ENCODE measurements around the gene SLC9A6. TPM values are rescaled to one million over a fixed set of nuclear protein-coding genes. Genes with fewer than 3 reads are reported as not detected.

Gene SLC9A6
- total RNA-seq, 2 donors from 2014 or later: 16.3 to 25.8 TPM

GRCh38 chrX:136019226-136019625 is 34.0 kb downstream of the SLC9A6 start:
- H3K27ac ChIP-seq: no peak overlapping the region
- H3K36me3 ChIP-seq: no peaks in the 10 kb centered on the region
- H3K4me1 ChIP-seq: no peaks in the 10 kb centered on the region
- H3K9me3 ChIP-seq: no peaks in the 10 kb centered on the region
- no peaks in the 10 kb centered on the region for H3K27me3 ChIP-seq
- DNase-seq (ENCODE audit: low spot score): no peak
- TF ChIP-seq CTCF (IDR thresholded peaks at IDR 0.05): no peak
- H3K4me3 ChIP-seq: no peak overlapping the region

- H3K4me3 ChIP-seq: no peak overlapping the region
- no peaks in the 10 kb centered on the region for H3K36me3 ChIP-seq
- no peaks in the 10 kb centered on the region for H3K4me1 ChIP-seq
- no peaks in the 10 kb centered on the region for H3K9me3 ChIP-seq
- H3K27ac ChIP-seq: no peak overlapping the region
- no peak for TF ChIP-seq CTCF (IDR thresholded peaks at IDR 0.05)
- H3K27me3 ChIP-seq: no peaks in the 10 kb centered on the region
- no peak for DNase-seq (ENCODE audit: low spot score)
Measured at GRCh38 chrX:136021160-136021559, 35.9 kb downstream of the SLC9A6 start.

- Histone ChIP-seq H3K36me3 (no peaks in the 10 kb centered on the region), H3K9me3 (no peaks in the 10 kb centered on the region), H3K27ac (no peak overlapping the region), H3K4me1 (no peaks in the 10 kb centered on the region), H3K27me3 (no peaks in the 10 kb centered on the region), H3K4me3 (no peak overlapping the region)
- no peak for TF ChIP-seq CTCF (IDR thresholded peaks at IDR 0.05)
- DNase-seq (ENCODE audit: low spot score): no peak
Measured at GRCh38 chrX:136021903-136022302, 36.7 kb downstream of the SLC9A6 start.

GRCh38 chrX:136025091-136025490 is 39.9 kb downstream of the SLC9A6 start:
- Histone ChIP-seq H3K4me3 (no peak overlapping the region), H3K4me1 (peaks cover 0 to 7% of the 10 kb centered on the region in 2 donors), H3K9me3 (no peaks in the 10 kb centered on the region), H3K27ac (no peak overlapping the region), H3K36me3 (no peaks in the 10 kb centered on the region), H3K27me3 (no peaks in the 10 kb centered on the region)
- TF ChIP-seq CTCF (IDR thresholded peaks at IDR 0.05): no peak
- no peak for DNase-seq (ENCODE audit: low spot score)

- H3K4me1 ChIP-seq: peaks cover 0 to 19% of the 10 kb centered on the region in 2 donors
- H3K36me3 ChIP-seq: no peaks in the 10 kb centered on the region
- H3K27me3 ChIP-seq: no peaks in the 10 kb centered on the region
- no peak for DNase-seq (ENCODE audit: low spot score)
- no peak overlapping the region for H3K4me3 ChIP-seq
- H3K27ac ChIP-seq: peak overlapping the region; percentile 73 to 90
- TF ChIP-seq CTCF (IDR thresholded peaks at IDR 0.05): peak; percentile 36 to 70
- H3K9me3 ChIP-seq: no peaks in the 10 kb centered on the region
Measured at GRCh38 chrX:136028383-136028984, 43.2 kb downstream of the SLC9A6 start.

- Histone ChIP-seq H3K27ac (peak overlapping the region; percentile 73 to 90), H3K36me3 (no peaks in the 10 kb centered on the region), H3K4me3 (no peak overlapping the region), H3K27me3 (no peaks in the 10 kb centered on the region), H3K9me3 (no peaks in the 10 kb centered on the region), H3K4me1 (peaks cover 0 to 19% of the 10 kb centered on the region in 2 donors)
- no peak for DNase-seq (ENCODE audit: low spot score)
- no peak for TF ChIP-seq CTCF (IDR thresholded peaks at IDR 0.05)
Measured at GRCh38 chrX:136029766-136030165, 44.5 kb downstream of the SLC9A6 start.

Data from right atrium auricular region (tissue), 2 donors.